Measurements from ENCODE around the gene RUNX1.

- TF ChIP-seq, protein P1, sequence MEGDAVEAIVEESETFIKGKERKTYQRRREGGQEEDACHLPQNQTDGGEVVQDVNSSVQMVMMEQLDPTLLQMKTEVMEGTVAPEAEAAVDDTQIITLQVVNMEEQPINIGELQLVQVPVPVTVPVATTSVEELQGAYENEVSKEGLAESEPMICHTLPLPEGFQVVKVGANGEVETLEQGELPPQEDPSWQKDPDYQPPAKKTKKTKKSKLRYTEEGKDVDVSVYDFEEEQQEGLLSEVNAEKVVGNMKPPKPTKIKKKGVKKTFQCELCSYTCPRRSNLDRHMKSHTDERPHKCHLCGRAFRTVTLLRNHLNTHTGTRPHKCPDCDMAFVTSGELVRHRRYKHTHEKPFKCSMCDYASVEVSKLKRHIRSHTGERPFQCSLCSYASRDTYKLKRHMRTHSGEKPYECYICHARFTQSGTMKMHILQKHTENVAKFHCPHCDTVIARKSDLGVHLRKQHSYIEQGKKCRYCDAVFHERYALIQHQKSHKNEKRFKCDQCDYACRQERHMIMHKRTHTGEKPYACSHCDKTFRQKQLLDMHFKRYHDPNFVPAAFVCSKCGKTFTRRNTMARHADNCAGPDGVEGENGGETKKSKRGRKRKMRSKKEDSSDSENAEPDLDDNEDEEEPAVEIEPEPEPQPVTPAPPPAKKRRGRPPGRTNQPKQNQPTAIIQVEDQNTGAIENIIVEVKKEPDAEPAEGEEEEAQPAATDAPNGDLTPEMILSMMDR (IDR thresholded peaks at IDR 0.05), result no peak
- TF ChIP-seq POLR2A (IDR thresholded peaks at IDR 0.05), result no peak
Observed at GRCh38 chr21:34865400-34866241, 183.5 kb downstream of the RUNX1 start.
